ENCODE measurements around the gene NFE2L3.

DNA sequence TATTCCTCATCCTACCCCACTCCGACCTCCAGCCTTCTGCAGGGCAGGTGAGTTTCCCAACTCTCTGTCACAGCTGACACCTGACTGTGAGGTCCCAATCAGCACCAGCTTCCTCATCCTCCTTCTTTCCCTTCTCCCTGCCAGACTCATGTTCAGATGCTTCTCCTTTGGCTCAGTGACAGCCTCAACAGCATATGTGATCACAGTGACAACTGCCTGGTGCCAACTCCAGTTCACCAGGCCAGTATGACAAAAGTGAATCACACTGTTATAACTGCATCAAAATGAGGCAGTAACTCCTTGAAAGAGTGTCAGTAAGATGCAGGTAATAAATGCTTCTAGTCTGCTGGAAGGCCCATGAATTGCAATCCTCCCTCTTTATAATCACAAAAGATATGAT, 46.8 kb upstream of the NFE2L3 start:
- no peak for TF ChIP-seq POLR2A (IDR thresholded peaks at IDR 0.05; ENCODE audit: low read depth)
- TF ChIP-seq, protein P1, sequence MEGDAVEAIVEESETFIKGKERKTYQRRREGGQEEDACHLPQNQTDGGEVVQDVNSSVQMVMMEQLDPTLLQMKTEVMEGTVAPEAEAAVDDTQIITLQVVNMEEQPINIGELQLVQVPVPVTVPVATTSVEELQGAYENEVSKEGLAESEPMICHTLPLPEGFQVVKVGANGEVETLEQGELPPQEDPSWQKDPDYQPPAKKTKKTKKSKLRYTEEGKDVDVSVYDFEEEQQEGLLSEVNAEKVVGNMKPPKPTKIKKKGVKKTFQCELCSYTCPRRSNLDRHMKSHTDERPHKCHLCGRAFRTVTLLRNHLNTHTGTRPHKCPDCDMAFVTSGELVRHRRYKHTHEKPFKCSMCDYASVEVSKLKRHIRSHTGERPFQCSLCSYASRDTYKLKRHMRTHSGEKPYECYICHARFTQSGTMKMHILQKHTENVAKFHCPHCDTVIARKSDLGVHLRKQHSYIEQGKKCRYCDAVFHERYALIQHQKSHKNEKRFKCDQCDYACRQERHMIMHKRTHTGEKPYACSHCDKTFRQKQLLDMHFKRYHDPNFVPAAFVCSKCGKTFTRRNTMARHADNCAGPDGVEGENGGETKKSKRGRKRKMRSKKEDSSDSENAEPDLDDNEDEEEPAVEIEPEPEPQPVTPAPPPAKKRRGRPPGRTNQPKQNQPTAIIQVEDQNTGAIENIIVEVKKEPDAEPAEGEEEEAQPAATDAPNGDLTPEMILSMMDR (IDR thresholded peaks at IDR 0.05) = no peak
- TF ChIP-seq EP300 (IDR thresholded peaks at IDR 0.05) = no peak
- TF ChIP-seq POLR2AphosphoS5 (IDR thresholded peaks at IDR 0.05) = no peak

Data from esophagus muscularis mucosa (tissue), 4 donors.